ENCODE data around the gene SNRPA.
"Not testable (repeated sequence)": the region's sequence is repeated elsewhere in the genome, so short reads cannot be mapped to it uniquely, and the experiment has no call there.

The SNRPA gene

GRCh38 chr19:40802300-40803169, 51.5 kb downstream of the SNRPA start:
- DNase-seq (ENCODE audit: low read depth): no peak

DNA sequence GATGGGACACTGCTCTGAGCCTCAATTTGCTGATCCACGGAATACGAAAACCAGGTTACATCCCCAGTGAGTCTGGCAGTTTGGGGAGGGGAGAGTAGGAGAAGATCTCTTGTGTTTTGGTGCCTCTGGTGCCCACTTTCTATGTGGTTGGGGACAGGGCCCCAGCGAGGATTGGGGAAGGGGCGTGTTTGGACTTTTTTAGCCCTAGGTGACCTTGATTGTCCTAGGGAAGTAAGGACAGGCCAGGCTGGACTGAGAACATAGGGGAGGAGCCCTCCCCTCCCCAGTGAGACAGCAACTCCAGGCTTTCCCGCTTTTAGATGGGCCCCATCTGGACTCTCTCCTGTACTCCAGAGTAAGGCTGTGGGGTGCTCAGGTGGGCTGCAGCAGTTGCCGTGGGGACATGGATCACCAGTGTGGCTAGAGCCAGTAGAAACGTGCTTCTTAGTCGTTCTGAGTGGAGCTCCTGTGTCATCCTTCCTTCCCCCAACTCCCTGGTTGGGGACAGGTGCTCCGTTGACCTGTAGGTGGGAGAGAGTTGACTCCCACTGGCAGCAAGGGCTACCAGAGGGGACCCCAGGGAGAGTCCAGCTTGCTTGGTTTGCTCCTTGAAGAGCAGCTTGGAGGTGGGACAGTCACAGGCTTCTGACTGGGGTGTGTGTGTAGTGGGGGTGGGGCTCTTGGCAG, 52.3 kb downstream of the SNRPA start:
- DNase-seq (ENCODE audit: low read depth): no peak

- DNase-seq (ENCODE audit: low read depth): peak; percentile 37
Observed at GRCh38 chr19:40803857-40804782, 53.1 kb downstream of the SNRPA start.

- DNase-seq (ENCODE audit: low read depth): no peak
Observed at GRCh38 chr19:40804783-40805242, 53.8 kb downstream of the SNRPA start.

- DNase-seq (ENCODE audit: low read depth): no peak
Observed at GRCh38 chr19:40805258-40805868, 54.4 kb downstream of the SNRPA start.

DNA sequence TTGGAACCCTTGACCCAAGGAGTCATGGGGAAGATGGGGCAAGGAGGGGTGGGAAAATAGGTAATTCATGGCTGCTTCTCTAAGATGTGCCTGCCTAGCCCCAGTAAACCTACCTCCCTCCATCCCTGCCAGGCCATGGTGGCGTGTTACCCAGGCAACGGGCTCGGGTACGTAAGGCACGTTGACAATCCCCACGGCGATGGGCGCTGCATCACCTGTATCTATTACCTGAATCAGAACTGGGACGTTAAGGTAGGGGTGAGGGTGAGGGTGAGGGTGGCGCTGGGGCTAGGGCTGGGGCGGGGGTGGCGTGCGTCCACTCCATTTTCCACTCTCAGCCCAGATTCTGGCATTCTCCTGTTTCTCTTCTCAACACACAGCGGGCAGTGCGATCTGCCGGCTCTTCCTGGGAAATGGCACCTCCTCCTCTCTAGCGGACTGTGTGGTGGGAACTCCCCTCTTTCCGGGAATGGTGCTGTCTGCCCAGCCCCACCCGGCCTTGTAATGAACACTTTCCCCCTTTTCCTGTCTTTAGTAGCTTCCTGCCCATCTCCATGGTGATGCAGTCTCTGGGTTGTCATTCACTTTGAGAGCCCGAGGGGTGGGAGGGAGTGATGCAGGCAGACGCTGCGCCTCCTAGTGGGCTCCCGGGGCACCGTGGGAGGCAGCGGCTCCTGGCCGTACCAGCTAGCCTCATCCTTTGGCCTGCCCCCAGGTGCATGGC, 55.6 kb downstream of the SNRPA start:
- DNase-seq (ENCODE audit: low read depth): peak; percentile 62

DNA sequence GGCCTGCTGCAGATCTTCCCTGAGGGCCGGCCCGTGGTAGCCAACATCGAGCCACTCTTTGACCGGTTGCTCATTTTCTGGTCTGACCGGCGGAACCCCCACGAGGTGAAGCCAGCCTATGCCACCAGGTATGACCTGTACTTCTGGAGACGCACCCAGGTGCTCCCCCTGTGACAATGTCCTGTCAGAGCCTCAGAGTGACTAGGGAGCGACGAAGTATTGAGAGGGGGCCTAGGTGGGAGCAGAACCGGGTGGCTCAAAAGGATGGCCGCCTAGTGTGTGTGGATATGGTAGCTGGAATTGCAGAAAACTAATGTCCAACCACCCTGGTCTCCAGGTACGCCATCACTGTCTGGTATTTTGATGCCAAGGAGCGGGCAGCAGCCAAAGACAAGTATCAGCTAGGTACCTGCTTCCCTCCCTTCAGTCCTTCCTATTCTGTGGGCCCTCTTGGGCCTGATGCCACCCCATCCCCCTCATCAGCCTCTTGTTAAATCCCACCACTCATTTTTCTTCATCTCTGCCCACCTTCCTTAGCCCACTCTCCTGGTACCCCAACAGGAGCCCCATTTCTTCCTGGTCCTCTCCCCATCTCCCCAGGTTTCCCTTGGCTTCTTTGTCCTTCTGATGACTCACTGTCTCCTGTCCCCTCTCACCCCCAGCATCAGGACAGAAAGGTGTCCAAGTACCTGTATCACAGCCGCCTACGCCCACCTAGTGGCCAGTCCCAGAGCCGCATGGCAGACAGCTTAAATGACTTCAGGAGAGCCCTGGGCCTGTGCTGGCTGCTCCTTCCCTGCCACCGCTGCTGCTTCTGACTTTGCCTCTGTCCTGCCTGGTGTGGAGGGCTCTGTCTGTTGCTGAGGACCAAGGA, 56.4 kb downstream of the SNRPA start:
- no peak for DNase-seq (ENCODE audit: low read depth)

DNA sequence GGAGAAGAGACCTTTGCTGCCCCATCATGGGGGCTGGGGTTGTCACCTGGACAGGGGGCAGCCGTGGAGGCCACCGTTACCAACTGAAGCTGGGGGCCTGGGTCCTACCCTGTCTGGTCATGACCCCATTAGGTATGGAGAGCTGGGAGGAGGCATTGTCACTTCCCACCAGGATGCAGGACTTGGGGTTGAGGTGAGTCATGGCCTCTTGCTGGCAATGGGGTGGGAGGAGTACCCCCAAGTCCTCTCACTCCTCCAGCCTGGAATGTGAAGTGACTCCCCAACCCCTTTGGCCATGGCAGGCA, 57.0 kb downstream of the SNRPA start:
- no peak for DNase-seq (ENCODE audit: low read depth)

DNA sequence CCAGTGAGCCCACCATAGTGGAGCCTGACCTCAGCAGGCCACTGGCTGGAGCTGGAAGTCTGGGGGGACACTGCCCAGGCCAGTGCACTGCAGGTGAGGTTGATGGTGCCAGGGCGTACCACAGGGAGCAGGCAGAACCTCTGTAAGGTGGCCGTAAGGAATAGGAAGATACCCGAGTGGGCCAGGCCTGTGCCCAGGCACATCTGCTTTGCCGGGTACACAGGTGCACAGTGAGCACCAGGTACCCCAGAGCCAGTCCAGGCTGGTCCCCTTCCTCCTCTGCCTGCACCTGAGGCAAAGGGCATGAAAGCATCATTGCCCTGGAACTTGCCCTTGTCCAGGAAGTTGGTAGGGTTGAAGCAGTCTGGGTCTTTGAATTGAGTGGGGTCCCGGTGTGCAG, 57.5 kb downstream of the SNRPA start:
- DNase-seq (ENCODE audit: low read depth): no peak

DNA sequence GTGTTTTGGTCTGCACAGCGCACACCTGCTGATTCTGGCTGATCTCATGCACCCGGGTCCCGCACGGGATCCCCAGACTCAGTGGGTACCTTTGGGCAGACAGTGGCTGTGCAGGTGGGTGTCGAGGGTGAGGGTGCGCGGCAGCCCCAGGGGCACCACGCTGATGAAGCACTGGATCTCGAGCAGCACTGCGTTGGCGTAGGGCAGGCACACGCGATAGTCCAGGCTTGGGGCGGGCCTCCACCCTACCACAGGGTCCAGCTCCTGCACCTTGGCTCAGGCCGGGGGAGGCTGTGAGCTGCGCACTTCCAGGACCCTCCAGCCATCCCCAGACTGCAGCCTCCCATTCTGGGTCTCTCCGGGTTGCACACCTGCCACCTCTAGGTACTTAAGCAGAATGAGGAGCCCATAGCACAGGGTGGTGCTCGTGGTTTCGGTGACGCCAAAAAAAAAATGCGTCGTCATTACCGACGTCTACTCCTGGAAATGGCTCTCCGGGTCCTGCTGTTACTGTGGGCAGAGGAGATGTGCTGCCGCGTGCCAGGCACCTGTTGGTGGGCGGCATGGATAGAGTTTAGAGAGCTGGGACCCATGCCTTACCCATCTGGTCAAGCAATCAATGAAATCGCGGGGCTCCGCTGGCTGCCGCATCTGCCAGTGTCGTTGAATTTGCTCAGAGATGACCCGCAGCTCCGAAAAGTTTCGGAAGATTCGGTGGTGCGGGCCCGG, 58.5 kb downstream of the SNRPA start:
- no peak for DNase-seq (ENCODE audit: low read depth)

GRCh38 chr19:40810160-40810559, 59.2 kb downstream of the SNRPA start:
- no peak for DNase-seq (ENCODE audit: low read depth)

GRCh38 chr19:40810649-40811408, 59.8 kb downstream of the SNRPA start:
- DNase-seq (ENCODE audit: low read depth): not testable (repeated sequence)

- DNase-seq (ENCODE audit: low read depth): no peak
Observed at GRCh38 chr19:40811478-40812341, 60.7 kb downstream of the SNRPA start.

- DNase-seq (ENCODE audit: low read depth): not testable (repeated sequence)
Observed at GRCh38 chr19:40812571-40812970, 61.6 kb downstream of the SNRPA start.

GRCh38 chr19:40813182-40813581, 62.2 kb downstream of the SNRPA start:
- DNase-seq (ENCODE audit: low read depth): no peak
